Dendritic cell treated with granulocyte-macrophage colony-stimulating factor and Interleukin-4, amounts not matched to agents 40 ng/mL and 50 ng/mL, for 4 days (primary cell): ENCODE results near the gene CEP104.

Source experiments
- H3K27ac Mint-ChIP-seq: one replicate; pipeline ENCODE4 v1.8.0; 2022; ENCODE audit warnings: mild to moderate bottlenecking, mixed read lengths
- H3K27me3 Mint-ChIP-seq: one replicate; pipeline ENCODE4 v1.8.0; 2022; ENCODE audit warnings: mild to moderate bottlenecking, mixed read lengths
- H3K36me3 Mint-ChIP-seq: one replicate; pipeline ENCODE4 v1.8.0; 2022; ENCODE audit warnings: low read depth, mixed read lengths
- H3K4me1 Mint-ChIP-seq: one replicate; pipeline ENCODE4 v1.8.0; 2022; ENCODE audit warnings: low read depth, mixed read lengths
- H3K4me3 Mint-ChIP-seq: one replicate; pipeline ENCODE4 v1.8.0; 2022; ENCODE audit warnings: mild to moderate bottlenecking, moderate library complexity, mixed read lengths
- H3K9me3 Mint-ChIP-seq: one replicate; pipeline ENCODE4 v1.8.0; 2022; ENCODE audit warnings: mixed read lengths
- intact Hi-C: fragments of 100-400 bp; cut with micrococcal nuclease; formaldehyde crosslinking; loops from one replicate; pipeline ENCODE4 v1.15.0; 2022

Gene CEP104

DNA sequence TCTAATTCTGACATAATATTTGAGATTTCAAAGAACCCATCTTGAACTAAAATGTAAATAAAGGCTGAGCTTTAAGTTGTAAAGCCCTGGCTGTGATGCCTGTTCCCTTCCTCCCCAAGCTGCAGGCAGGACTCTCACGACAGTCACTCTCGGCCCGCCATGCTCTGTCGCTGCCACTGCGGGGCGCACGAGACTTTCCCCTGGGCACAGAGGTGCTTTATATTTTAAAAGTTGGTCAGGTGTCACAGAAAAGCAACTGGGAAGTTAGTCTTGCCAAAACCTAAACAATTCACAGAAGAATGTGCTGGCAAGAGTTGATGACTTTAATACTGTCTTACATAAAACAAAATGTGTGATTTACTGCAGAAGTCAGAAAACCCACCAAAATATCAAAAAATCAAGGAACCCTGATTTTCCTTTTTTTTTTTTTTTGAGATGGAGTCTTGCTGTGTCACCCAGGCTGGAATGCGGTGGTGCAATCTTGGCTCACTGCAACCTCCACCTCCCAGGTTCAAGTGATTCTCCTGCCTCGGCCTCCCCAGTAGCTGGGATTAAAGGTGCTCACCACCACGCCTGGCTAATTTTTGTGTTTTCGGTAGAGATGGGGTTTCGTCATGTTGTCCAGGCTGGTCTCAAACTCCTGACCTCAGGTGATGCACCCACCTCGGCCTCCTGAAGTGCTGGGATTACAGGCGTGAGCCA is 71.4 kb downstream of the CEP104 start:
- Mint-ChIP-seq H3K4me1 (peaks cover 24% of the 10 kb centered on the region), H3K27me3 (no peaks in the 10 kb centered on the region), H3K9me3 (no peaks in the 10 kb centered on the region), H3K4me3 (no peak overlapping the region), H3K27ac (no peak overlapping the region), H3K36me3 (peaks cover 90% of the 10 kb centered on the region)
- intact Hi-C loops: no loop called here

- Mint-ChIP-seq H3K9me3 (no peaks in the 10 kb centered on the region), H3K36me3 (peaks cover 90% of the 10 kb centered on the region), H3K4me1 (peaks cover 18% of the 10 kb centered on the region), H3K4me3 (no peak overlapping the region), H3K27ac (no peak overlapping the region), H3K27me3 (no peaks in the 10 kb centered on the region)
- intact Hi-C loops: no loop called here
Observed at GRCh38 chr1:3785045-3785444, 72.0 kb downstream of the CEP104 start.

GRCh38 chr1:3783651-3784474 is 73.1 kb downstream of the CEP104 start:
- H3K36me3 Mint-ChIP-seq: peaks cover 92% of the 10 kb centered on the region
- no peaks in the 10 kb centered on the region for H3K27me3 Mint-ChIP-seq
- intact Hi-C loops: no loop called here
- no peak overlapping the region for H3K27ac Mint-ChIP-seq
- H3K4me3 Mint-ChIP-seq: no peak overlapping the region
- H3K9me3 Mint-ChIP-seq: no peaks in the 10 kb centered on the region
- H3K4me1 Mint-ChIP-seq: peaks cover 16% of the 10 kb centered on the region

GRCh38 chr1:3780901-3781300 is 76.1 kb downstream of the CEP104 start:
- Mint-ChIP-seq H3K4me3 (no peak overlapping the region), H3K4me1 (peaks cover 22% of the 10 kb centered on the region), H3K9me3 (no peaks in the 10 kb centered on the region), H3K27me3 (no peaks in the 10 kb centered on the region), H3K27ac (no peak overlapping the region), H3K36me3 (peaks cover 79% of the 10 kb centered on the region)
- intact Hi-C loops: no loop called here

DNA sequence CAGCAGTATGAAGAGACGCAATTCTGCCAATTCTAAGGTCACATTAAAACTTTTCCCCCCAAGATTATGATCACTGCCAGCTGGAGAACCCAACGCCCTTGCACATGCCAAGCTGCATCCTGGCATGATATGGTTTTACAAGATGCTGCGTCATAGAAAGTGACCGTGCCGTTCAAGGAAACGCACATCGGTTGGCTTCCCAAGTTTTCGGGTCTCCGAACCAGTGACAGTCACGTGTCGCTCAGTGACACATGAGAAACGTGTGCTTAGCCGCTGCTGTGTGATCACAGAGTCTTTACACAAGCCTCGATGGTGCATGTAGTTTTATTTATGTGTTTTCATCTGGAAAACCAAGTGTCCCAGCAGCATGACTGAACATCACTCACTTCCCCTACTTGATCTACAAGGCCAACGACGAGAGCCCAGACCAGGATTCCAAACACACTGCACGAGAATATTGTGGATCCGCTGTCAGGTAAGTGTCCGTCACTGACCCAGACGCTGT is 77.0 kb downstream of the CEP104 start:
- intact Hi-C loops: no loop called here
- Mint-ChIP-seq H3K27ac (no peak overlapping the region), H3K9me3 (no peaks in the 10 kb centered on the region), H3K36me3 (peaks cover 69% of the 10 kb centered on the region), H3K4me1 (peaks cover 31% of the 10 kb centered on the region), H3K4me3 (no peak overlapping the region), H3K27me3 (no peaks in the 10 kb centered on the region)

GRCh38 chr1:3779265-3779911 is 77.6 kb downstream of the CEP104 start:
- peaks cover 64% of the 10 kb centered on the region for H3K36me3 Mint-ChIP-seq
- intact Hi-C loops: no loop called here
- H3K4me3 Mint-ChIP-seq: no peak overlapping the region

GRCh38 chr1:3778590-3779264 is 78.3 kb downstream of the CEP104 start:
- H3K36me3 Mint-ChIP-seq: peaks cover 57% of the 10 kb centered on the region
- H3K4me1 Mint-ChIP-seq: peaks cover 33% of the 10 kb centered on the region
- no peak overlapping the region for H3K4me3 Mint-ChIP-seq
- peaks cover 3% of the 10 kb centered on the region for H3K27me3 Mint-ChIP-seq
- no peaks in the 10 kb centered on the region for H3K9me3 Mint-ChIP-seq
- H3K27ac Mint-ChIP-seq: no peak overlapping the region
- intact Hi-C loops: no loop called here

More at GRCh38 chr1:3779265-3779911, 77.6 kb downstream of the CEP104 start:
- Mint-ChIP-seq H3K27me3 (peaks cover 2% of the 10 kb centered on the region), H3K9me3 (no peaks in the 10 kb centered on the region), H3K27ac (no peak overlapping the region), H3K4me1 (peaks cover 33% of the 10 kb centered on the region)

- Mint-ChIP-seq H3K4me3 (no peak overlapping the region), H3K27ac (no peak overlapping the region), H3K36me3 (peaks cover 49% of the 10 kb centered on the region), H3K9me3 (no peaks in the 10 kb centered on the region), H3K4me1 (peaks cover 38% of the 10 kb centered on the region), H3K27me3 (peaks cover 10% of the 10 kb centered on the region)
- intact Hi-C loops: no loop called here
Observed at GRCh38 chr1:3777647-3778589, 79.1 kb downstream of the CEP104 start.

DNA sequence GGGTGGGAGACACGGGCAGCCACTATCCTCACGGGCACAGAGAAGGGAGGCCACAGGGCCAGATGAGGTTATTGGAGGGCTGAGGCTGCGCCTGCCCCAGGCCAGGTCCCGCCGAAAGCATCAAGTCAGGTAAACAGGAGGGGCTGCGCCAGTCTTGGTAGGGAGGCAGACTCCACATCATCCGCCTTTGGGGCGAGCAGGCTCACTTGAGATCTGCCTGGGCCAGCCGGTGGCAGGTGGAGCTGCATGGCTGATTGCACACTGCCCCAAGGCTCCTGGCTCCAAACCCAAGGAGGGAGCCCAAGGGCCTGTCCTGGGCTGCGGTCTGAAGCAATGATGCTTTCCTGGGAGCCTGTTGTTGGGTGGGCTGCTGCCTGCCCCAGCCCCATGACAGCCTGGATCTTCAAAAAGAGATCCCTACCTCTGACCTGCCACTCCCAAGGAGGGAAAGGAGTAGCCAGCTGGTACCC is 79.9 kb downstream of the CEP104 start:
- Mint-ChIP-seq H3K4me3 (no peak overlapping the region), H3K36me3 (peaks cover 41% of the 10 kb centered on the region)

DNA sequence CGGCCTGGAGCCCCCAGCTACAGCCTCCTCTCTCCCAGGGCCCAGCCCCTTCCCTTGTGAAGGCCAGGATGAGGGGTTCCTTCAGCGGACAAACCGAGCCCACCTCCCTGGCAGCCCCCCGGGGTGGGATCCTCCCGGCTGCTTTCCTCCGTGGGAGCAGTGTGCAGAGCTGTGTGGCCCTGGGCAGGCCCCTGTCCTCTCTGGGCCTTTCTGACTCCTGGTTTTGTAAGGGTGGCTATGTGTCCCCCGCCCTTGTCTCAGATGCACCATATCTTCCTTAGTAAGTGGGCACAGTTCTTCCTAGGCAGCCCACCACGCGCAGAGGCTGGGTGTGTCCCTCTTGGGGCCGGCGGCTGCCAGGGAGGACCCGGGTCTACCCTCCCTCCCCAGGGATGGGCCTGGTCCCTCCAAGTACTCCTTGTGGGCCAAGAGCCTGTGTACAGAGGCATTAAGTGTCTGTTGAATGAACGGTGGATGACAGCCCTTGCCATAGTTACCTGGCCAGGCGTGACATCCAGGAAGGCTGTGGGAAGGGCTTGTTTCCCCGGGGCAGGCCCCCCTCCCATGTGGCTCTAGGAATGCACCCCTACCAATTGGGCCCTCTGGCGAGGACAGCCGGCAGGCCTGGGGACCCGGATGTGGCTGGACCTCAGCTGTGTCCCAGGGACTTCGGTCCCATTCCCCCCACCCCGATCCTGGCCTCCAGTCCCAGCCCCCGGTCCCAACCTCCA is 80.6 kb downstream of the CEP104 start:
- Mint-ChIP-seq H3K27me3 (peaks cover 19% of the 10 kb centered on the region), H3K36me3 (peaks cover 34% of the 10 kb centered on the region), H3K27ac (peak overlapping the region; percentile 12), H3K9me3 (no peaks in the 10 kb centered on the region), H3K4me1 (peaks cover 45% of the 10 kb centered on the region), H3K4me3 (no peak overlapping the region)
- intact Hi-C loops: no loop called here

More for the DNA sequence above, 79.9 kb downstream of the CEP104 start:
- Mint-ChIP-seq H3K27me3 (peaks cover 12% of the 10 kb centered on the region), H3K4me1 (peaks cover 39% of the 10 kb centered on the region), H3K9me3 (no peaks in the 10 kb centered on the region), H3K27ac (no peak overlapping the region)
- intact Hi-C loops: no loop called here

GRCh38 chr1:3775490-3776230 is 81.4 kb downstream of the CEP104 start:
- no peaks in the 10 kb centered on the region for H3K9me3 Mint-ChIP-seq
- intact Hi-C loops: no loop called here
- peaks cover 46% of the 10 kb centered on the region for H3K4me1 Mint-ChIP-seq
- H3K4me3 Mint-ChIP-seq: peak overlapping the region; percentile 34
- peaks cover 27% of the 10 kb centered on the region for H3K27me3 Mint-ChIP-seq
- H3K27ac Mint-ChIP-seq: peak overlapping the region; percentile 12
- H3K36me3 Mint-ChIP-seq: peaks cover 26% of the 10 kb centered on the region
